AG09319 (cell line): ENCODE results near the gene TRIM7.
"Not testable (repeated sequence)": the region's sequence is repeated elsewhere in the genome, so short reads cannot be mapped to it uniquely, and the experiment has no call there.

Experiments
- DNase-seq: peaks from one replicate; pipeline ENCODE4 v3.0.0-alpha.2; 2010; ENCODE audit warnings: low read depth; ENCODE audit errors: extremely low read depth
- TF ChIP-seq, protein P1 (sequence below): IDR thresholded peaks from 2 replicates; pipeline ENCODE4 v1.5.1; 2011; ENCODE audit warnings: low read depth, mild to moderate bottlenecking, inconsistent platforms, low read length, moderate library complexity

TRIM7 gene

DNA sequence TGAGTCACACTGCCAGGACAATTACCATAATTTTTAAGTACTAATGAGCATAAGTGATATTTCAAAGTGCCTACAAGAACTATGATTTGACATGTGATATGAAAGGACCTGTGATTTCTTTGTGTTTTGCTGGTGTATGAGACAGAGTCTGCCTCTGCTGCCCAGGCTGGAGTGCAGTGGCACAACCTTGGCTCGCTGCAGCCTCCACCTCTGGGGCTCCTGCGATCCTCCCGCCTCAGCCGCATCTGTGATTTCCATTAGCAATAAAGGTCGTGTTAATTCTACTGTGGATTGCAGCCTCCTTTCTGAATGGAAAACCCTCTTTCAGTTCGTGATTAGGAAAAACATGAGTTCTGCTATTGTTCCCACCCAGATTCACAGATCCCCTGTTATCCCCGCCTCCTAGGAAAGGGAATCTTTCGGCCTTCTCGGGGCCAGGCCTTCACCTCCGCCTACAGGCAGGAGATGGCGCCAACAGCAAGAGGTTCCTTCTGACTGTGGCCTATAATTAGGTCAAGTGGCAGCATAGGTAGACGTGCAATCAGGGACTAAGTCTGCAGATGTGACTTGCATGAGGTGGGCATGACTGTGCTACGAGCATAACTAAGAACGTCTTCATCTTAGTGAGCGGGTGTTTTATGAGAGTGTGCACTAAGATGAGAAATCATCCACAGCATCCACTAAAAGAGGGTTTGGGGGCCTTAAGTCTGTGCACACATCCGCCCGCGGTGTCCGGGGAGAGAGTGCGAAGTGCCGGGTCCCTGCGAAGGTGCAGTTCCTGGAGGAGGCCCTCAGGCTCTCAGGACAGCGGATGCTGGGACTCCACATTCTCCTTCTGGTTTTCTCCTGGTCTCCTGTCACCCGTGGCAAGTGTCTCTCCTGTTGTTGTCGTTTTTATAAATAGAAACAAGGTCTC, 23.1 kb downstream of the TRIM7 start:
- TF ChIP-seq, protein P1, sequence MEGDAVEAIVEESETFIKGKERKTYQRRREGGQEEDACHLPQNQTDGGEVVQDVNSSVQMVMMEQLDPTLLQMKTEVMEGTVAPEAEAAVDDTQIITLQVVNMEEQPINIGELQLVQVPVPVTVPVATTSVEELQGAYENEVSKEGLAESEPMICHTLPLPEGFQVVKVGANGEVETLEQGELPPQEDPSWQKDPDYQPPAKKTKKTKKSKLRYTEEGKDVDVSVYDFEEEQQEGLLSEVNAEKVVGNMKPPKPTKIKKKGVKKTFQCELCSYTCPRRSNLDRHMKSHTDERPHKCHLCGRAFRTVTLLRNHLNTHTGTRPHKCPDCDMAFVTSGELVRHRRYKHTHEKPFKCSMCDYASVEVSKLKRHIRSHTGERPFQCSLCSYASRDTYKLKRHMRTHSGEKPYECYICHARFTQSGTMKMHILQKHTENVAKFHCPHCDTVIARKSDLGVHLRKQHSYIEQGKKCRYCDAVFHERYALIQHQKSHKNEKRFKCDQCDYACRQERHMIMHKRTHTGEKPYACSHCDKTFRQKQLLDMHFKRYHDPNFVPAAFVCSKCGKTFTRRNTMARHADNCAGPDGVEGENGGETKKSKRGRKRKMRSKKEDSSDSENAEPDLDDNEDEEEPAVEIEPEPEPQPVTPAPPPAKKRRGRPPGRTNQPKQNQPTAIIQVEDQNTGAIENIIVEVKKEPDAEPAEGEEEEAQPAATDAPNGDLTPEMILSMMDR = peak; percentile 77
- no peak for DNase-seq

DNA sequence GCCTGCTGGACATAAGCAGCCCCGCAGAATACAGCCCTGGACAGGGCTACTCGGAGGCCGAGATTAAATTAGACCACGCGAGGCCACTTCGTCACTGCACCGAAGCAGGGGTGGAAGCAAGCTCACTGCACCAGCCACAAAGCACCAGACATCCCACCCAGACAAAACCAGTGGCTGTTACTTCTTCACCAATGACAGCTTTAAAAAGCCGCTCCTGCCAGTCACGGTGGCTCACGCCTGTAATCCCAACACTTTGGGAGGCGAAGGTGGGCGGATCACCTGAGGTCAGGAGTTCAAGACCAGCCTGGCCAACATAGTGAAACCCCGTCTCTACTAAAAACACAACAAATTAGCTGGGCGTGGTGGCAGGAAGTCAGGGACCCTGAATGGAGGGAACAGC, 27.4 kb downstream of the TRIM7 start:
- DNase-seq = not testable (repeated sequence)

GRCh38 chr5:181176254-181176952, 28.6 kb downstream of the TRIM7 start:
- DNase-seq = no peak
- TF ChIP-seq, protein P1 = no peak

DNA sequence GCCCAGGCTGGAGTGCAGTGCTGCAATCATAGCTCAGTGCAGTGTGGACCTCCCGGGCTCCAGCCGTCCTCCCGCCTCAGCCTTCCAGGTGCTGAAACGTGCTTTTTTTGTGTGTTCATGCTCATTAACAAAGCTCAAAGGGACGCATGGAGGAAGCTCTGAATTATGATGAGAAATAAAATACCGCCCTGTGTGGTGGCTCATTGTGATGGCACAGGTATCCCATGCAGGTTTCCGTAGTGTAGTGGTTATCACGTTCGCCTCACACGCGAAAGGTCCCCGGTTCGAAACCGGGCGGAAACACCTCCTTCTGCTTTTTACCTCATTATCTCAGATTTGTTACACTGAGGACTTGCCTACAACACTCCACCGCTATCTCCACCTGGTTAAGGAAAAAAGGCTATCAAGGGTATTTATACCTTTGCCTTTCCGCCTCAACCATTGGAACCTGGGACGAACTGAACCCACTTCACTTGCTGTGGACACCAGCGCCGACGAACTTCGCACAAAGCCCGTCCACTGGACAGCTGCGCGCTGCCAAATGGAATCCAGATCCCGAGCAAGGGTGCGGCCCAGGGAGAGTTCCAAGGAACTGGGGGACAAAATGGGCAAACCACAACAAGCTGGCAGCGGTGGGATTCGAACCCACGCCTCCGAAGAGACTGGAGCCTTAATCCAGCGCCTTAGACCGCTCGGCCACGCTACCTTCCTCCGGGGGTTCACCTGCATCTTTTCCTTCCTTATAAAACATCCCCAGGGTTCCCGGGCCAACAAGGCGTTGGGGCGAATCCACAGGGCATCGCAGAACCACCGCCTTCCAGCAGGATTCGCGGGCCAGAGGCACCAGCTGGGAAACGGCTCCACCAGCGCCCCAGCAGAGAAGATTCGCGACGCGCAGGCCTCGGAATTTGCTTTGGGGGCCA, 31.3 kb downstream of the TRIM7 start:
- no peak for DNase-seq
- TF ChIP-seq, protein P1 = no peak

DNA sequence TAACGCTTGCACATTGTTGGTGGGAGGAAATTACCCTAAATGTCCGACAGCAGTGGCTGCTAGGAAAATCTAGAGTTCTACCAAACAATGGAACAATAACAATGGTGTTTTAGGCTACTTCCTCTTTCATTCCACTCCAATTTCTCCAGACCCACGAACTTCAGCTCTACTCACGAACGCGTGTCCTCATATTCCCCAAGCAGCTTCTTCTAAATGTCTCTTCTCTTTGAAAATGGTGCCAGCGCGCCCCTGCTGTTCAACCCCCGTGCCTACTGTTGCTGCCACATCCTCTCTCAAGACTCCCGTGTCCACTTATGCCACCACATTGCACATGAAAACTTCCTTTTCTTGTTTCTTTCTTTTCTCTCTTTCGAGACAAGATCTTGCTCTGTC, 32.0 kb downstream of the TRIM7 start:
- TF ChIP-seq, protein P1 = no peak
- no peak for DNase-seq

- TF ChIP-seq, protein P1 = no peak
- DNase-seq = no peak
These were observed 33.2 kb downstream of the TRIM7 start for GRCh38 chr5:181171782-181172181.

GRCh38 chr5:181170996-181171395, 34.0 kb downstream of the TRIM7 start:
- TF ChIP-seq, protein P1 = no peak
- no peak for DNase-seq
